ENCODE results near the gene ARHGAP40. TPM values are rescaled to one million over a fixed set of nuclear protein-coding genes. Genes with fewer than 3 reads are reported as not detected.

Gene ARHGAP40
- total and polyA plus RNA-seq, 2 of the 13 experiments (the other 11 are each of a cell fraction or from before 2014, with no cell fraction given): 0.75 to 2.1 TPM

DNA sequence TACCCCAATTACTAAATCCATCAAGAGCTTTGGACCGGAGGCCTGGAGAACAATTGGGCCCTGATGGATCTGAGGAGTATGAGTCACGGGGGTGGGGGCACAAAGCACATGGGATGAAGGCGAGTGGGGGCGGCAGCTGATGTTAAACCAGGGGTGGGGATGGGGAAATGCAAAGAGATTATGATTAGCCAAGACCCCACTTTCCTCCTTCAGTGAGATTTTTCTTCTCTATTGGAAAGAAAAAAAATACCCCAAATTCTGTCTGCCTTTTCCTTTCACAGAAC lies 57.9 kb downstream of the ARHGAP40 start:
- ATAC-seq (no peak), FAIRE-seq (no peak), DNase-seq (ENCODE audit: low spot score) (no peak)
- peaks cover 7 to 32% of the 10 kb centered on the region in 2 experiments; a peak in 4 of 5 replicates for H3K27me3 ChIP-seq (ENCODE audit: control insufficient read depth in 1 of 2, insufficient read depth in 2 of 2, low read length in 2 of 2)
- no peaks in the 10 kb centered on the region for H3K36me3 ChIP-seq (replicated peaks in 1 of 2; ENCODE audit: control insufficient read depth in 1 of 2, insufficient read depth in 2 of 2, low read length in 2 of 2)
- no peaks in the 10 kb centered on the region for H3K79me2 ChIP-seq (ENCODE audit: insufficient read depth, low read length)
- no peak for TF ChIP-seq ZKSCAN5 (CRISPR knock-in tag; IDR thresholded peaks at IDR 0.05)
- TF ChIP-seq, protein P1, sequence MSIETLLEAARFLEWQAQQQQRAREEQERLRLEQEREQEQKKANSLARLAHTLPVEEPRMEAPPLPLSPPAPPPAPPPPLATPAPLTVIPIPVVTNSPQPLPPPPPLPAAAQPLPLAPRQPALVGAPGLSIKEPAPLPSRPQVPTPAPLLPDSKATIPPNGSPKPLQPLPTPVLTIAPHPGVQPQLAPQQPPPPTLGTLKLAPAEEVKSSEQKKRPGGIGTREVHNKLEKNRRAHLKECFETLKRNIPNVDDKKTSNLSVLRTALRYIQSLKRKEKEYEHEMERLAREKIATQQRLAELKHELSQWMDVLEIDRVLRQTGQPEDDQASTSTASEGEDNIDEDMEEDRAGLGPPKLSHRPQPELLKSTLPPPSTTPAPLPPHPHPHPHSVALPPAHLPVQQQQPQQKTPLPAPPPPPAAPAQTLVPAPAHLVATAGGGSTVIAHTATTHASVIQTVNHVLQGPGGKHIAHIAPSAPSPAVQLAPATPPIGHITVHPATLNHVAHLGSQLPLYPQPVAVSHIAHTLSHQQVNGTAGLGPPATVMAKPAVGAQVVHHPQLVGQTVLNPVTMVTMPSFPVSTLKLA (IDR thresholded peaks at IDR 0.05): peak; percentile 30; the same call in 1 of the 2 replicates
- TF ChIP-seq ZSCAN31 (CRISPR knock-in tag; IDR thresholded peaks at IDR 0.05; ENCODE audit: low read depth): no peak
- TF ChIP-seq ETS1 (CRISPR knock-in tag; IDR thresholded peaks at IDR 0.05): no peak
- intact Hi-C loops (cut with micrococcal nuclease; ENCODE audit: unreplicated experiment): loop anchor here (2.0 kb wide), 1 partner anchor 71 kb away; no protein-coding TSS in a partner anchor
- no peak overlapping the region for H2AFZ ChIP-seq (ENCODE audit: low read length)
- ChIA-PET POLR2A (no interaction called here), CTCF (ENCODE audit: low intra/inter-chr PET ratio, low total read pairs) (interaction anchor here (1.0 to 1.9 kb wide), 4 partner anchors 13 to 91 kb away, joined by 3 to 12 read pairs (median 4); no protein-coding TSS in a partner anchor)
- no peak overlapping the region for H3K9ac ChIP-seq (ENCODE audit: insufficient read depth, low read depth, low read length)
- peaks cover 18% of the 10 kb centered on the region for H3K4me1 ChIP-seq (ENCODE audit: insufficient read depth, low read length)
- H3K4me2 ChIP-seq (ENCODE audit: low read depth, low read length): no peak overlapping the region
- no peaks in the 10 kb centered on the region for H3K9me3 ChIP-seq (ENCODE audit: low read length)
- H4K20me1 ChIP-seq (ENCODE audit: insufficient read depth, low read length): no peaks in the 10 kb centered on the region
- no TSS peak for BruUV-seq (replicated peaks)
- 31% methylated on average over 4 of the region's 4 CpGs for WGBS (ENCODE audit: low lambda C conversion rate)
- in situ Hi-C loops (cut with HindIII; ENCODE audit: extremely low pct_ligation_motif_present, low pct_unique_long_range_greater_than_20kb): no loop called here
- H3K27ac ChIP-seq (ENCODE audit: extremely low read length, insufficient read depth, low read length): no peak overlapping the region
- no peak overlapping the region for H3K4me3 ChIP-seq (replicated peaks in 1 of 3; ENCODE audit: insufficient read depth in 1 of 3, low read depth in 2 of 3, low read length in 3 of 3)

DNA sequence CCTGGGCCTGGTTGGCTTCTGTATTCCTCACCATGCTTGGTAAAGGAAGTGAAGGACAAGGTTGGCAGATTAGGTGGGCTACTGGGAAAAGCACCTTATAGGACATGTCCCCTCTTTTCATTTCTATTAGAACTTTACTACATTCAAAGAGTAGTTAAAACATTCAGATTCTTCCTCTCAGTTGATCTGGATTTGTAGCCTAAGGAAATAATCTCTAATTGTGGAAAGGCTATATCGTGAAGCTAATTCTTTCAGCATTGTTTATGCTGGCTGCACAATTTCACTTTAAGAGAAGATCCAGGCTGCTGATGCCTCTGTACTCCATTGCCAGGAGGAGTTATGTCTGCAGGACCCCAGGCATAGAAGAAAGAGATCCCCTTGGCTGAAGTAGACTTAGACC lies 58.8 kb downstream of the ARHGAP40 start:
- no peak overlapping the region for H3K9ac ChIP-seq (ENCODE audit: insufficient read depth, low read depth, low read length)
- no peak for ATAC-seq
- peaks cover 27% of the 10 kb centered on the region for H3K4me1 ChIP-seq (ENCODE audit: insufficient read depth, low read length)
- BruUV-seq (replicated peaks): no TSS peak
- no peaks in the 10 kb centered on the region for H3K9me3 ChIP-seq (ENCODE audit: low read length)
- no peak overlapping the region for H3K27ac ChIP-seq (ENCODE audit: extremely low read length, insufficient read depth, low read length)
- no peak overlapping the region for H2AFZ ChIP-seq (ENCODE audit: low read length)
- in situ Hi-C loops (cut with HindIII; ENCODE audit: extremely low pct_ligation_motif_present, low pct_unique_long_range_greater_than_20kb): no loop called here
- H3K79me2 ChIP-seq (ENCODE audit: insufficient read depth, low read length): no peaks in the 10 kb centered on the region
- H3K36me3 ChIP-seq (replicated peaks in 1 of 2; ENCODE audit: control insufficient read depth in 1 of 2, insufficient read depth in 2 of 2, low read length in 2 of 2): no peaks in the 10 kb centered on the region
- no peak for FAIRE-seq
- H3K4me2 ChIP-seq (ENCODE audit: low read depth, low read length): no peak overlapping the region
- WGBS (ENCODE audit: low lambda C conversion rate): 0% methylated on average over 1 of the region's 1 CpG
- H3K27me3 ChIP-seq (ENCODE audit: control insufficient read depth in 1 of 2, insufficient read depth in 2 of 2, low read length in 2 of 2): peaks cover 7 to 24% of the 10 kb centered on the region in 2 experiments; a peak in 4 of 5 replicates
- H4K20me1 ChIP-seq (ENCODE audit: insufficient read depth, low read length): no peaks in the 10 kb centered on the region
- POLR2A ChIA-PET: no interaction called here
- no peak for DNase-seq (ENCODE audit: low spot score)
- CTCF ChIA-PET (ENCODE audit: low intra/inter-chr PET ratio, low total read pairs): no interaction called here
- intact Hi-C loops (cut with micrococcal nuclease; ENCODE audit: unreplicated experiment): no loop called here
- no peak overlapping the region for H3K4me3 ChIP-seq (replicated peaks in 1 of 3; ENCODE audit: insufficient read depth in 1 of 3, low read depth in 2 of 3, low read length in 3 of 3)
- TF ChIP-seq ZNF432 (CRISPR knock-in tag; IDR thresholded peaks at IDR 0.05; ENCODE audit: borderline replicate concordance) (no peak), ZNF34 (CRISPR knock-in tag; IDR thresholded peaks at IDR 0.05; ENCODE audit: borderline replicate concordance) (no peak), POGZ (CRISPR knock-in tag; IDR thresholded peaks at IDR 0.05) (no peak), MYC (CRISPR knock-in tag; IDR thresholded peaks at IDR 0.05; ENCODE audit: borderline replicate concordance) (no peak), ZFP36 (IDR thresholded peaks at IDR 0.05; ENCODE audit: borderline replicate concordance, low read depth, low read length, partially characterized antibody) (no peak), NAIF1 (CRISPR knock-in tag; IDR thresholded peaks at IDR 0.05; ENCODE audit: borderline replicate concordance) (no peak)
- TF ChIP-seq, protein P2, sequence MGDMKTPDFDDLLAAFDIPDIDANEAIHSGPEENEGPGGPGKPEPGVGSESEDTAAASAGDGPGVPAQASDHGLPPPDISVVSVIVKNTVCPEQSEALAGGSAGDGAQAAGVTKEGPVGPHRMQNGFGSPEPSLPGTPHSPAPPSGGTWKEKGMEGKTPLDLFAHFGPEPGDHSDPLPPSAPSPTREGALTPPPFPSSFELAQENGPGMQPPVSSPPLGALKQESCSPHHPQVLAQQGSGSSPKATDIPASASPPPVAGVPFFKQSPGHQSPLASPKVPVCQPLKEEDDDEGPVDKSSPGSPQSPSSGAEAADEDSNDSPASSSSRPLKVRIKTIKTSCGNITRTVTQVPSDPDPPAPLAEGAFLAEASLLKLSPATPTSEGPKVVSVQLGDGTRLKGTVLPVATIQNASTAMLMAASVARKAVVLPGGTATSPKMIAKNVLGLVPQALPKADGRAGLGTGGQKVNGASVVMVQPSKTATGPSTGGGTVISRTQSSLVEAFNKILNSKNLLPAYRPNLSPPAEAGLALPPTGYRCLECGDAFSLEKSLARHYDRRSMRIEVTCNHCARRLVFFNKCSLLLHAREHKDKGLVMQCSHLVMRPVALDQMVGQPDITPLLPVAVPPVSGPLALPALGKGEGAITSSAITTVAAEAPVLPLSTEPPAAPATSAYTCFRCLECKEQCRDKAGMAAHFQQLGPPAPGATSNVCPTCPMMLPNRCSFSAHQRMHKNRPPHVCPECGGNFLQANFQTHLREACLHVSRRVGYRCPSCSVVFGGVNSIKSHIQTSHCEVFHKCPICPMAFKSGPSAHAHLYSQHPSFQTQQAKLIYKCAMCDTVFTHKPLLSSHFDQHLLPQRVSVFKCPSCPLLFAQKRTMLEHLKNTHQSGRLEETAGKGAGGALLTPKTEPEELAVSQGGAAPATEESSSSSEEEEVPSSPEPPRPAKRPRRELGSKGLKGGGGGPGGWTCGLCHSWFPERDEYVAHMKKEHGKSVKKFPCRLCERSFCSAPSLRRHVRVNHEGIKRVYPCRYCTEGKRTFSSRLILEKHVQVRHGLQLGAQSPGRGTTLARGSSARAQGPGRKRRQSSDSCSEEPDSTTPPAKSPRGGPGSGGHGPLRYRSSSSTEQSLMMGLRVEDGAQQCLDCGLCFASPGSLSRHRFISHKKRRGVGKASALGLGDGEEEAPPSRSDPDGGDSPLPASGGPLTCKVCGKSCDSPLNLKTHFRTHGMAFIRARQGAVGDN (CRISPR knock-in tag; IDR thresholded peaks at IDR 0.05): no peak
